ENCODE results near the gene ESR1.
"Not testable (repeated sequence)": the region's sequence is repeated elsewhere in the genome, so short reads cannot be mapped to it uniquely, and the experiment has no call there.

The ESR1 gene

GRCh38 chr6:152135755-152136448, 328.4 kb downstream of the ESR1 start:
- no peak for DNase-seq (ENCODE audit: low spot score)

- DNase-seq (ENCODE audit: low spot score): no peak
Measured at GRCh38 chr6:152136449-152136825, 329.0 kb downstream of the ESR1 start.

GRCh38 chr6:152138344-152138743, 330.9 kb downstream of the ESR1 start:
- not testable (repeated sequence) for DNase-seq (ENCODE audit: low spot score)

- DNase-seq (ENCODE audit: low spot score): no peak
Measured at GRCh38 chr6:152142105-152142504, 334.6 kb downstream of the ESR1 start.

GRCh38 chr6:152143359-152143758, 335.9 kb downstream of the ESR1 start:
- DNase-seq (ENCODE audit: low spot score): no peak

- no peak for DNase-seq (ENCODE audit: low spot score)
Measured at GRCh38 chr6:152146385-152146784, 338.9 kb downstream of the ESR1 start.

GRCh38 chr6:152147269-152147668, 339.8 kb downstream of the ESR1 start:
- DNase-seq (ENCODE audit: low spot score): no peak

- DNase-seq (ENCODE audit: low spot score): no peak
Measured at GRCh38 chr6:152148412-152148811, 340.9 kb downstream of the ESR1 start.

GRCh38 chr6:152150196-152150595, 342.7 kb downstream of the ESR1 start:
- DNase-seq (ENCODE audit: low spot score): no peak

- no peak for DNase-seq (ENCODE audit: low spot score)
Measured at GRCh38 chr6:152151920-152152319, 344.4 kb downstream of the ESR1 start.

GRCh38 chr6:152154559-152155356, 347.3 kb downstream of the ESR1 start:
- DNase-seq (ENCODE audit: low spot score): no peak

- DNase-seq (ENCODE audit: low spot score): no peak
Measured at GRCh38 chr6:152155792-152156191, 348.3 kb downstream of the ESR1 start.

- DNase-seq (ENCODE audit: low spot score): no peak
Measured at GRCh38 chr6:152160346-152160745, 352.9 kb downstream of the ESR1 start.

- no peak for DNase-seq (ENCODE audit: low spot score)
Measured at GRCh38 chr6:152161501-152161900, 354.0 kb downstream of the ESR1 start.

- DNase-seq (ENCODE audit: low spot score): no peak
Measured at GRCh38 chr6:152164957-152165356, 357.5 kb downstream of the ESR1 start.

GRCh38 chr6:152166497-152166896, 359.0 kb downstream of the ESR1 start:
- no peak for DNase-seq (ENCODE audit: low spot score)

GRCh38 chr6:152166897-152167296, 359.4 kb downstream of the ESR1 start:
- DNase-seq (ENCODE audit: low spot score): no peak

- no peak for DNase-seq (ENCODE audit: low spot score)
Measured at GRCh38 chr6:152167641-152168603, 360.4 kb downstream of the ESR1 start.

- no peak for DNase-seq (ENCODE audit: low spot score)
Measured at GRCh38 chr6:152170313-152170701, 362.8 kb downstream of the ESR1 start.

- DNase-seq (ENCODE audit: low spot score): no peak
Measured at GRCh38 chr6:152170702-152171667, 363.5 kb downstream of the ESR1 start.

GRCh38 chr6:152173321-152173720, 365.8 kb downstream of the ESR1 start:
- DNase-seq (ENCODE audit: low spot score): no peak

Data from D341Med (cell line).